Measurements from ENCODE around the gene CPSF7. TPM values are rescaled to one million over a fixed set of nuclear protein-coding genes. Genes with fewer than 3 reads are reported as not detected.
"Not testable (repeated sequence)": the region's sequence is repeated elsewhere in the genome, so short reads cannot be mapped to it uniquely, and the experiment has no call there.

CPSF7 gene
- total RNA-seq, 1 donor from 2014 or later, result 124 TPM

DNA sequence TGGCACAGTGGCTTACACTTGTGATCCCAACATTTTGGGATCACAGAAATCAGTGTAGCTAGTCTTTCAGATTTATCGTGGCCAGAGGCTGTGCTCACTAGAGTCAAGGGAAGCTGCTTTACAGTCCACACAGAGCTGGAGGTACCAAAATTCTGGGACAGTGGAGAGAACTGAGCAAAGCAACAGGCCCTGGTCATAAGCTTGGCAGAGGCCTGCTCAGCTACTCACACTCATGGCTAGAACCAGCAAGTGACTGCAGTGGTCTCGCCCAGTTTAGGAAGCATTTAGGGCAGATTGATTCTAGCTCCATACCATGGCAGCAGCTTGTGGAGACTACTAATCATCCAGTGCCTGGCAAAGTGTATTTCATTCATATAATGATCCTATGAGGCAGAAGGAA is 28.6 kb downstream of the CPSF7 start:
- DNase-seq (no peak), ATAC-seq (ENCODE audit: low read depth) (no peak)
- H3K4me1 Mint-ChIP-seq, result no peaks in the 10 kb centered on the region
- no peak overlapping the region for H3K27ac Mint-ChIP-seq
- intact Hi-C loops (cut with micrococcal nuclease), result no loop called here
- H3K9me3 Mint-ChIP-seq, result no peaks in the 10 kb centered on the region
- TF ChIP-seq, protein P1, sequence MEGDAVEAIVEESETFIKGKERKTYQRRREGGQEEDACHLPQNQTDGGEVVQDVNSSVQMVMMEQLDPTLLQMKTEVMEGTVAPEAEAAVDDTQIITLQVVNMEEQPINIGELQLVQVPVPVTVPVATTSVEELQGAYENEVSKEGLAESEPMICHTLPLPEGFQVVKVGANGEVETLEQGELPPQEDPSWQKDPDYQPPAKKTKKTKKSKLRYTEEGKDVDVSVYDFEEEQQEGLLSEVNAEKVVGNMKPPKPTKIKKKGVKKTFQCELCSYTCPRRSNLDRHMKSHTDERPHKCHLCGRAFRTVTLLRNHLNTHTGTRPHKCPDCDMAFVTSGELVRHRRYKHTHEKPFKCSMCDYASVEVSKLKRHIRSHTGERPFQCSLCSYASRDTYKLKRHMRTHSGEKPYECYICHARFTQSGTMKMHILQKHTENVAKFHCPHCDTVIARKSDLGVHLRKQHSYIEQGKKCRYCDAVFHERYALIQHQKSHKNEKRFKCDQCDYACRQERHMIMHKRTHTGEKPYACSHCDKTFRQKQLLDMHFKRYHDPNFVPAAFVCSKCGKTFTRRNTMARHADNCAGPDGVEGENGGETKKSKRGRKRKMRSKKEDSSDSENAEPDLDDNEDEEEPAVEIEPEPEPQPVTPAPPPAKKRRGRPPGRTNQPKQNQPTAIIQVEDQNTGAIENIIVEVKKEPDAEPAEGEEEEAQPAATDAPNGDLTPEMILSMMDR (IDR thresholded peaks at IDR 0.05), result no peak
- H3K4me3 Mint-ChIP-seq, result no peak overlapping the region
- POLR2A ChIA-PET, result interaction anchor here (0.5 to 1.5 kb wide), 3 partner anchors 9 to 81 kb away, joined by 3 to 7 read pairs (median 4); partner anchors contain the start of genes CPSF7, SDHAF2 and TMEM216
- H3K27me3 Mint-ChIP-seq, result no peaks in the 10 kb centered on the region
- H3K36me3 Mint-ChIP-seq (ENCODE audit: low read depth), result peaks cover 76% of the 10 kb centered on the region
- CTCF ChIA-PET, result interaction anchor here (0.8 to 3.4 kb wide), 3 partner anchors 11 to 65 kb away, joined by 3 to 11 read pairs (median 7); no protein-coding TSS in a partner anchor

GRCh38 chr11:61392981-61393595 is 36.7 kb downstream of the CPSF7 start:
- TF ChIP-seq, protein P1 (IDR thresholded peaks at IDR 0.05), result no peak
- ChIA-PET POLR2A (interaction anchor here (0.5 to 3.5 kb wide), 15 partner anchors 8 to 1084 kb away, joined by 3 to 50 read pairs (median 6); partner anchors contain the start of genes CPSF7, CYB561A3, DDB1 and SDHAF2), CTCF (interaction anchor here (1.0 to 15.6 kb wide), 13 partner anchors 8 to 561 kb away, joined by 3 to 561 read pairs (median 6); partner anchors contain the start of genes CPSF7, DDB1, SDHAF2 and TKFC)
- H3K4me1 Mint-ChIP-seq, result peaks cover 26% of the 10 kb centered on the region
- H3K4me3 Mint-ChIP-seq, result peak overlapping the region; percentile 97
- no peak for DNase-seq
- peak; percentile 42 for ATAC-seq (ENCODE audit: low read depth)
- H3K9me3 Mint-ChIP-seq, result no peaks in the 10 kb centered on the region
- peaks cover 39% of the 10 kb centered on the region for H3K36me3 Mint-ChIP-seq (ENCODE audit: low read depth)
- H3K27me3 Mint-ChIP-seq, result no peaks in the 10 kb centered on the region
- H3K27ac Mint-ChIP-seq, result peak overlapping the region; percentile 96
- intact Hi-C loops (cut with micrococcal nuclease), result loop anchor here (1.0 to 2.0 kb wide), 5 partner anchors 36 to 562 kb away; partner anchors contain the start of gene CPSF7

- Mint-ChIP-seq H3K27ac (no peak overlapping the region), H3K27me3 (no peaks in the 10 kb centered on the region), H3K36me3 (ENCODE audit: low read depth) (peaks cover 19% of the 10 kb centered on the region), H3K4me1 (peaks cover 33% of the 10 kb centered on the region), H3K9me3 (no peaks in the 10 kb centered on the region), H3K4me3 (no peak overlapping the region)
- CTCF ChIA-PET, result interaction anchor here (0.8 to 15.6 kb wide), 2 partner anchors 11 to 52 kb away, joined by 3 to 561 read pairs; partner anchors contain the start of genes DDB1 and TKFC
- ATAC-seq (ENCODE audit: low read depth) (no peak), DNase-seq (no peak)
- POLR2A ChIA-PET, result interaction anchor here (0.6 to 3.5 kb wide), 3 partner anchors 35 to 56 kb away, joined by 3 to 38 read pairs (median 4); partner anchors contain the start of genes CPSF7 and SDHAF2
- TF ChIP-seq, protein P1 (IDR thresholded peaks at IDR 0.05), result no peak
- intact Hi-C loops (cut with micrococcal nuclease), result no loop called here
These were observed 39.6 kb downstream of the CPSF7 start for GRCh38 chr11:61390161-61390560.

DNA sequence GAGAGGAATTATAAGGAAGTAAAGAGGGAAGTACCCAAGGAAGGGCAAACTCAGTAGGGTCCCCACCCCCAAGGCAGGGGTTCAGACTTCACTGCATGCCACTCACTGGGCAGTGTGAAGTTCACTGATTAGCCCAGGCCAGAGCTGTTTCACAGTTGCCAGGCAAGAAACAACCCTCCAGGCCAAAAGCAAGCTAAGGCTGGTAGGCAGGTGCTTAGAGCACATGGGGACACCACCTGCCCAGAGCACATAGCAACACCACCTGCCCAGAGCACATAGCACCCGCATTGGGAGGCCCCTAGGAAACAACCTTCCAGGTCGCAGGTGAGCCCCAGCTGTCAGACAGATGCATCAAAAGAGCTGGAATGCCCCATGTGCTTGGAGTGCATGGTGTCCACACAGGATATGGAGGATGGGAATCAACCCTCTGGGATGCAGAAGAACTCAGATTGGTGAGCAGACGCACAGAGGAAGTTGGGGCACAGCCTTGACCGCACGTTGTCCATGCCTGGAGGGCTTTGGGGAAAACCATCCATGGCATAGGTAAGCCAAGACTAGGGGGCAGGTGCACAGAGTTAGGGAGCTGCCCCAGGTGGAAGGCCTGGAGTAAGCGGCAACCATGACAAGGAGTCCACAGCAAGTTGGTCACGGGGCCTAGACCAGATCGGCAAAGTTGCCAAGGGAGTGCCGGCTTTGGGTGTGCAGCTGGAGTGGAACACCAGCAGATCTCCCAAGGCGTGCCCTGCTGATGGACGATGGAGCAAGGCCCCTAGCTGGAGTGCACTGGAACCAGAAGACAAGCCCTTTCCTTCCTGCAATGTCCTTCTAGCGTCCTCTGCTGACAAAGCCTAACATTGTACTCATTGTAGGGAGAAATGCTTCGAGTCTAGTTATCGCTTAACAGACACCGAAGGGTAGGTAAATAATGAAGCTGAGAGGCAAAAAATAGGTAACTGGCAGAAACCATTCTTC is 45.2 kb downstream of the CPSF7 start:
- Mint-ChIP-seq H3K9me3 (no peaks in the 10 kb centered on the region), H3K4me3 (no peak overlapping the region), H3K36me3 (ENCODE audit: low read depth) (peaks cover 1% of the 10 kb centered on the region), H3K27me3 (no peaks in the 10 kb centered on the region), H3K4me1 (peaks cover 10% of the 10 kb centered on the region), H3K27ac (peak overlapping the region; percentile 56)
- DNase-seq (no peak), ATAC-seq (ENCODE audit: low read depth) (no peak)
- POLR2A ChIA-PET, result interaction anchor here (1.3 to 7.6 kb wide), 7 partner anchors 15 to 50 kb away, joined by 5 to 120 read pairs (median 13); partner anchors contain the start of genes CPSF7, CYB561A3, DDB1 and SDHAF2
- TF ChIP-seq, protein P1 (IDR thresholded peaks at IDR 0.05), result no peak
- intact Hi-C loops (cut with micrococcal nuclease), result loop anchor here (1.0 kb wide), 2 partner anchors 28 to 48 kb away; no protein-coding TSS in a partner anchor
- CTCF ChIA-PET, result interaction anchor here (1.1 to 15.6 kb wide), 18 partner anchors 8 to 554 kb away, joined by 3 to 561 read pairs (median 11); partner anchors contain the start of genes CYB561A3, DDB1, TKFC and TMEM138

GRCh38 chr11:61383859-61384258 is 45.9 kb downstream of the CPSF7 start:
- H3K4me1 Mint-ChIP-seq; H3K36me3 Mint-ChIP-seq (ENCODE audit: low read depth); DNase-seq; H3K27me3 Mint-ChIP-seq; H3K27ac Mint-ChIP-seq; intact Hi-C loops (cut with micrococcal nuclease); H3K4me3 Mint-ChIP-seq; ATAC-seq (ENCODE audit: low read depth); H3K9me3 Mint-ChIP-seq: not testable (repeated sequence)
- POLR2A ChIA-PET, result interaction anchor here (2.6 to 7.6 kb wide), 3 partner anchors 24 to 49 kb away, joined by 13 to 120 read pairs (median 109); partner anchors contain the start of genes CPSF7, CYB561A3, DDB1 and SDHAF2
- CTCF ChIA-PET, result interaction anchor here (2.4 to 15.6 kb wide), 7 partner anchors 9 to 52 kb away, joined by 11 to 561 read pairs (median 19); partner anchors contain the start of genes CYB561A3, DDB1, TKFC and TMEM138

All from activated B cell treated with CpG ODN at 0.5 μM for 24 hours (primary cell).